ENCODE measurements around the gene EIF3L. TPM values are rescaled to one million over a fixed set of nuclear protein-coding genes. Genes with fewer than 3 reads are reported as not detected.
A peak's percentile ranks its signal among the peaks of the same experiment; 100 is the strongest.

The EIF3L gene
- total and polyA plus RNA-seq, 2 of the 8 experiments (the other 6 are each of a cell fraction or from before 2014, with no cell fraction given) = 639 to 886 TPM

DNA sequence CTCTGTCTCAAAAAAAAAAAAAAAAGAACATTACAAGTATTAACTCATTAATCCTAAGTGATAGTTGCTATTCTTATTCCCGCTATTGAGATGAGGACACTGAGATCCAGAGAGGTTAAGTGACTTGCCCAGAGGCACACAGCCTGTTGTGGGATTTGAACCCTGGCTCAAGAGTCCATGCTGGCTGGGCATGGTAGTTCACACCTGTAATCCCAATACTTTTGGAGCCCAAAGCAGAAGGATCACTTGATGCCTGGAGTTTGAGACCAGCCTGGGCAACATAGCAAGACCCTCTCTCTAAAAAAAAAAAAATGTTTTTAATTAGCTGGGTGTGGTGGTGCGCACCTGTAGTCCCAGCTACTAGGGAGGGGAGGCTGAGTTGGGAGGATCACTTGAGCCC, 37.4 kb upstream of the EIF3L start:
- Histone ChIP-seq H2AFZ (ENCODE audit: low read length) (no peak overlapping the region), H3K27me3 (replicated peaks in 1 of 4; ENCODE audit: control insufficient read depth in 3 of 4, extremely low read depth in 1 of 4, insufficient read depth in 3 of 4, low read length in 3 of 4) (peaks cover 0 to 13% (median 11%) of the 10 kb centered on the region in 4 experiments; a peak in 6 of 7 replicates), H3K79me1 (ENCODE audit: low read depth, low read length) (no peaks in the 10 kb centered on the region), H2BK12ac (ENCODE audit: low read depth, low read length) (no peak overlapping the region), H3K9me3 (ENCODE audit: insufficient read depth in 2 of 2, low read depth in 1 of 2, low read length in 1 of 2) (no peaks in the 10 kb centered on the region), H2BK120ac (replicated peaks; ENCODE audit: low read depth, low read length) (no peak overlapping the region), H3K4ac (replicated peaks; ENCODE audit: insufficient read length, low read depth, low read length) (no peak overlapping the region), H3K14ac (ENCODE audit: insufficient read length) (no peak overlapping the region), H3K4me2 (ENCODE audit: insufficient read depth in 1 of 2, low read depth in 2 of 2, low read length in 2 of 2) (no peak overlapping the region), H3K79me2 (ENCODE audit: control insufficient read depth in 1 of 2, insufficient read depth in 2 of 2, low read length in 2 of 2) (peaks cover 0 to 4% of the 10 kb centered on the region in 2 experiments; a peak in 1 of 4 replicates), H2BK5ac (ENCODE audit: low read depth, low read length) (no peak overlapping the region), H2BK20ac (ENCODE audit: low read length) (no peak overlapping the region), H2AK5ac (ENCODE audit: low read depth, low read length) (no peak overlapping the region), H4K5ac (ENCODE audit: insufficient read length, low read depth, low read length) (no peak overlapping the region), H3K23me2 (ENCODE audit: low read depth, low read length) (peaks cover 8% of the 10 kb centered on the region; the same call in 1 of the 2 replicates), H3K56ac (replicated peaks; ENCODE audit: insufficient read length, low read depth, low read length) (no peak overlapping the region), H4K8ac (ENCODE audit: extremely low read depth, insufficient read depth, low read length) (no peak overlapping the region), H2BK15ac (ENCODE audit: low read length) (no peak overlapping the region), H4K91ac (replicated peaks; ENCODE audit: insufficient read length, low read length) (no peak overlapping the region), H3K23ac (ENCODE audit: insufficient read length) (no peak overlapping the region), H4K20me1 (replicated peaks in 1 of 2; ENCODE audit: control insufficient read depth in 1 of 2, insufficient read depth in 2 of 2, low read length in 2 of 2) (peaks cover 4 to 6% of the 10 kb centered on the region in 2 experiments), H3K4me1 (replicated peaks in 1 of 4; ENCODE audit: control insufficient read depth in 3 of 4, insufficient read depth in 4 of 4, low read length in 3 of 4) (no peaks in the 10 kb centered on the region; a peak in 1 of 7 replicates), H3K9ac (replicated peaks in 1 of 4; ENCODE audit: extremely low read depth in 1 of 4, low read depth in 3 of 4, low read length in 3 of 4) (no peak overlapping the region), H3K18ac (ENCODE audit: extremely low read depth, low read length) (no peak overlapping the region), H3K4me3 (ENCODE audit: extremely low read depth in 1 of 4, insufficient read depth in 2 of 4, low read depth in 3 of 4, low read length in 4 of 4) (no peak overlapping the region), H3K36me3 (ENCODE audit: control insufficient read depth in 2 of 4, insufficient read depth in 4 of 4, low read length in 3 of 4) (peaks cover 0 to 11% (median 5%) of the 10 kb centered on the region in 4 experiments; a peak in 5 of 8 replicates), H3K27ac (ENCODE audit: low read depth, low read length) (no peak overlapping the region)
- DNase-seq (ENCODE audit: low read depth in 1 of 2, low spot score in 2 of 2) (no peak), FAIRE-seq (no peak)
- ChIA-PET CTCF (ENCODE audit: partially characterized antibody) (interaction anchor here (0.6 to 2.0 kb wide), 3 partner anchors 9 to 125 kb away, joined by 3 to 4 read pairs (median 3); no protein-coding TSS in a partner anchor), POLR2A (ENCODE audit: partially characterized antibody) (interaction anchor here (1.0 kb wide), 1 partner anchor 50 kb away, joined by 4 read pairs; no protein-coding TSS in a partner anchor)
- TF ChIP-seq, protein P1, sequence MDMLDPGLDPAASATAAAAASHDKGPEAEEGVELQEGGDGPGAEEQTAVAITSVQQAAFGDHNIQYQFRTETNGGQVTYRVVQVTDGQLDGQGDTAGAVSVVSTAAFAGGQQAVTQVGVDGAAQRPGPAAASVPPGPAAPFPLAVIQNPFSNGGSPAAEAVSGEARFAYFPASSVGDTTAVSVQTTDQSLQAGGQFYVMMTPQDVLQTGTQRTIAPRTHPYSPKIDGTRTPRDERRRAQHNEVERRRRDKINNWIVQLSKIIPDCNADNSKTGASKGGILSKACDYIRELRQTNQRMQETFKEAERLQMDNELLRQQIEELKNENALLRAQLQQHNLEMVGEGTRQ (IDR thresholded peaks at IDR 0.05; ENCODE audit: low read length) = no peak
- no peak for TF ChIP-seq SP2 (IDR thresholded peaks at IDR 0.05; ENCODE audit: low read length)
- TF ChIP-seq POLR2A (IDR thresholded peaks at IDR 0.05; ENCODE audit: control extremely low read depth in 1 of 2, low read depth in 2 of 2, low read length in 2 of 2) = peak in 1 of 2 experiments; percentile 37; a peak in 1 of 3 replicates
- 0 out of 2 replicates have a peak, but pooled peaks have one; percentile 31 for TF ChIP-seq POLR2AphosphoS5 (IDR thresholded peaks at IDR 0.05; ENCODE audit: low read depth, low read length)
- no peak for TF ChIP-seq ASH2L (IDR thresholded peaks at IDR 0.05; ENCODE audit: low read length)
- WGBS, 2 experiments (ENCODE audit: extremely low coverage in 1 of 2, insufficient coverage in 1 of 2, insufficient read length in 1 of 2, insufficient replicate concordance in 2 of 2, low coverage in 1 of 2, low lambda C conversion rate in 2 of 2, missing lambda C conversion rate in 1 of 2) = 93% methylated on average over 2 of the region's 2 CpGs; no CpG with 5 or more reads in 1 of the 2 experiments
